Pancreas (tissue), 10 donors: Measurements from ENCODE around the gene DNAJC30. TPM values are rescaled to one million over a fixed set of nuclear protein-coding genes. Genes with fewer than 3 reads are reported as not detected.
"Not testable (repeated sequence)": the region's sequence is repeated elsewhere in the genome, so short reads cannot be mapped to it uniquely, and the experiment has no call there.

Experiments
- ATAC-seq, 4 donors: fragments of 200-7000 bp; cut with Tn5 transposase; one replicate each; pipeline versions ENCODE4 v1.8.0 to v1.9.1; 2020; ENCODE audit warnings: mild to moderate bottlenecking in 4 of 4, moderate library complexity in 4 of 4
- DNase-seq, 6 donors: peaks; one replicate each; pipeline ENCODE4 v3.0.0-alpha.2; 2020
- FAIRE-seq: peaks from 2 replicates; lab custom pipeline; 2012; peaks lifted over from hg19 to GRCh38; lab: Jason Lieb, UNC
- H3K27ac ChIP-seq, 4 donors: fragments of 200-600 bp; sonication (generic); 1 replicate in 3 of 4; 2 replicates in 1 of 4; pipeline versions ENCODE4 v1.5.0 to v1.8.0; 2020
- H3K27me3 ChIP-seq, 4 donors: fragments of 200-600 bp; one replicate each; pipeline ENCODE4 v1.8.0; 2021
- H3K36me3 ChIP-seq, 3 donors: fragments of 200-600 bp; sonication (generic) in 1 of 3; one replicate each; pipeline versions ENCODE4 v1.5.0 to v1.8.0; 2020 to 2021
- H3K4me1 ChIP-seq, 3 donors: fragments of 200-600 bp; one replicate each; pipeline ENCODE4 v1.8.0; 2021
- H3K4me3 ChIP-seq, 4 donors: fragments of 200-600 bp; sonication (generic) in 2 of 4; one replicate each; pipeline versions ENCODE4 v1.5.0 to v1.8.0; 2020 to 2021
- H3K9me3 ChIP-seq, 4 donors: fragments of 200-600 bp; one replicate each; pipeline ENCODE4 v1.8.0; 2021
- WGBS, 2 donors: extraction: QIAGEN DNeasy Blood & Tissue Kit; methylation state at CpG; one replicate each; pipeline ENCODE4 v1.1.7; 2013; 5-methylcytosine and 5-hydroxymethylcytosine counted together
- intact Hi-C, 3 donors: fragments of 100-400 bp; cut with DNase I; formaldehyde crosslinking; loops; one replicate each; pipeline versions ENCODE4 v1.11.1 to v1.14.2; 2022
- polyA plus RNA-seq, 2 donors: library from polyadenylated mRNA; stranded (reverse); fragments of 200-250 nt; gene quantifications; one replicate each; pipeline ENCODE4 v1.2.3, GENCODE V29; 2013
- total RNA-seq, 6 donors: library from RNA; stranded (reverse); fragmentation: NEBNext Ultra II Directional in 4 of 6; extraction: Animal tissue kit (Norgen Biotek cat#: 25700) in 4 of 6; gene quantifications; one replicate each; pipeline versions ENCODE4 v1.2.1 to v1.2.4, GENCODE V29; 2021 to 2023
- TF ChIP-seq, protein P1 (sequence below), 4 donors: fragments of 200-600 bp; sonication (generic) in 3 of 4; IDR thresholded peaks; one replicate each; pipeline versions ENCODE4 v1.5.0 to v1.8.0; 2021; ENCODE audit warnings: antibody characterized with exemption in 4 of 4
- donor health status: healthy with polysubstance abuse.
- donor health status: DM: no; HTN: no; CAD: no; lungs with moderate emphysema.
- donor health status: DM: no; HTN: no; CAD: no.
- donor health status: control.
- donor health status: control.
- donor health status: Bipolar disorder and iron deficiency.
- donor health status: DM: yes; HTN: yes; CAD: no.
- donor health status: DM: no; HTN: no; CAD: no.
- donor health status: DM: no; HTN: no; CAD: no.
- donor health status: DM: yes; HTN: yes; CAD: no.

Gene DNAJC30
- total and polyA plus RNA-seq, 8 donors: 4.1 to 8.2 (median 5.6) TPM

DNA sequence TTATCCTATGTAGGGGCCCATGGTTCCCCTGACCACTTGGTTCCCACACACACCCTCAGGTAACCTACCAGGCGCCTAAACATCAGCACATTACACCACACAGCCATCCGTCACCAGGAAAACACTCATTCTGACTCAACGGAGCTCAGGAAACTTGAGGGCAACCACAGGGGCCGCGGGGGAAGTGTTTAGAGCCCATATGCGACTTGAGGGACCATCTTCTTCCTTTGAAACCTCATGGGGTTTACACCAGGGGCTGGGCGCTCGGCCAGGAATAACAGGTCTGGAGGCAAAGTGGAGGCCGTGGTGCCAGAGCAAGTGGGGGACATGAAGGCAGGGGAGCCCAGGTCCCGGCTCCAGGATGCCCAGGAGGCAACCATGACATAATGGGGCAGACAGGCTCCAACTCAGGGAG is 34.7 kb upstream of the DNAJC30 start:
- Histone ChIP-seq H3K27me3 (no peaks in the 10 kb centered on the region), H3K9me3 (no peaks in the 10 kb centered on the region), H3K4me1 (peaks cover 0 to 11% (median 4%) of the 10 kb centered on the region in 3 donors), H3K36me3 (no peaks in the 10 kb centered on the region), H3K4me3 (peak overlapping the region in 1 of 4 donors; percentile 94), H3K27ac (no peak overlapping the region)
- DNase-seq (no peak), FAIRE-seq (no peak), ATAC-seq (no peak)
- TF ChIP-seq, protein P1, sequence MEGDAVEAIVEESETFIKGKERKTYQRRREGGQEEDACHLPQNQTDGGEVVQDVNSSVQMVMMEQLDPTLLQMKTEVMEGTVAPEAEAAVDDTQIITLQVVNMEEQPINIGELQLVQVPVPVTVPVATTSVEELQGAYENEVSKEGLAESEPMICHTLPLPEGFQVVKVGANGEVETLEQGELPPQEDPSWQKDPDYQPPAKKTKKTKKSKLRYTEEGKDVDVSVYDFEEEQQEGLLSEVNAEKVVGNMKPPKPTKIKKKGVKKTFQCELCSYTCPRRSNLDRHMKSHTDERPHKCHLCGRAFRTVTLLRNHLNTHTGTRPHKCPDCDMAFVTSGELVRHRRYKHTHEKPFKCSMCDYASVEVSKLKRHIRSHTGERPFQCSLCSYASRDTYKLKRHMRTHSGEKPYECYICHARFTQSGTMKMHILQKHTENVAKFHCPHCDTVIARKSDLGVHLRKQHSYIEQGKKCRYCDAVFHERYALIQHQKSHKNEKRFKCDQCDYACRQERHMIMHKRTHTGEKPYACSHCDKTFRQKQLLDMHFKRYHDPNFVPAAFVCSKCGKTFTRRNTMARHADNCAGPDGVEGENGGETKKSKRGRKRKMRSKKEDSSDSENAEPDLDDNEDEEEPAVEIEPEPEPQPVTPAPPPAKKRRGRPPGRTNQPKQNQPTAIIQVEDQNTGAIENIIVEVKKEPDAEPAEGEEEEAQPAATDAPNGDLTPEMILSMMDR (IDR thresholded peaks at IDR 0.05): no peak
- 77 to 81% methylated on average over 10 of the region's 10 CpGs for WGBS, 2 donors
- intact Hi-C loops: no loop called here

DNA sequence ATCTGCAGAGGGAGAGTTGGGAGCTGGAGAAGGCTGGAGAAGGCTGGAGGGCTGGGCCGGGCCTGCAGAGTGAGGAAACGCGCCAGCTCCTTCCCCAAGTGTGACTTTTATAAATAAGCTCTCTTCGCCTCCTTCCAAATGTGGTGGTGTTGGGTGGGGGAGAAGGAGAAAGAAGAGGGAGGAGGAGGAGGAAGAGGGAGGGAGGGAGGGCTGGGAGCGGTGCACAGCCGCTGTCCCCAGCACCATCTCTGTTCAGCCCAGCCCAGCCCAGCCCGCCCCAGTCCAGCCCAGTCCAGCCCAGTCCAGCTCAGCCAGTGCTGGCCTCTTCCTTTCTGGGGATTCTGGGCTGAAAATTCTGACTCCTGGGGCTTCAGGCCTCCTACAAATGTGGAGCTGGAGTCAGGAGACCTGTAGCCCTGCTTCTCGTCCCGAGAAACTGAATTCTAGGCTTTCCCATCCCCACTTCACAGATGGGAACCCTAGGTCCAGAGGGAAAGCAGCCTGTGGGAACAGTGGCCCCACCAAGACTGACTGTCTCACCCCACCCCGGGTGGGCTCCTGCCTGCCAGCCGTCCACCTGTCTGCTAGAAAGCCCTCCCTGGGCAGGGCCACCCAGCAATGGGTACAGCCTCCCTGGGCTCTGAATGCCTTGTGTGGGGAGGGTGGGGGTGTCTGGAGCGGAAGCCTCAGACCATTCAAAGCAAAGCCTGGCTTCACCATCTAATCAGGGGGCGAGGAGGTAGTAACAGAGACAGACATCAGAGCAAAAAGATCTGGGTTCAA is 34.0 kb upstream of the DNAJC30 start:
- FAIRE-seq (no peak), ATAC-seq (no peak), DNase-seq (no peak)
- WGBS, 2 donors: 84 to 87% methylated on average over 13 of the region's 13 CpGs
- intact Hi-C loops: no loop called here
- Histone ChIP-seq H3K27me3 (no peaks in the 10 kb centered on the region), H3K4me1 (peaks cover 0 to 11% (median 4%) of the 10 kb centered on the region in 3 donors), H3K36me3 (no peaks in the 10 kb centered on the region), H3K9me3 (no peaks in the 10 kb centered on the region), H3K4me3 (no peak overlapping the region), H3K27ac (no peak overlapping the region)
- TF ChIP-seq, protein P1 (IDR thresholded peaks at IDR 0.05): no peak

DNA sequence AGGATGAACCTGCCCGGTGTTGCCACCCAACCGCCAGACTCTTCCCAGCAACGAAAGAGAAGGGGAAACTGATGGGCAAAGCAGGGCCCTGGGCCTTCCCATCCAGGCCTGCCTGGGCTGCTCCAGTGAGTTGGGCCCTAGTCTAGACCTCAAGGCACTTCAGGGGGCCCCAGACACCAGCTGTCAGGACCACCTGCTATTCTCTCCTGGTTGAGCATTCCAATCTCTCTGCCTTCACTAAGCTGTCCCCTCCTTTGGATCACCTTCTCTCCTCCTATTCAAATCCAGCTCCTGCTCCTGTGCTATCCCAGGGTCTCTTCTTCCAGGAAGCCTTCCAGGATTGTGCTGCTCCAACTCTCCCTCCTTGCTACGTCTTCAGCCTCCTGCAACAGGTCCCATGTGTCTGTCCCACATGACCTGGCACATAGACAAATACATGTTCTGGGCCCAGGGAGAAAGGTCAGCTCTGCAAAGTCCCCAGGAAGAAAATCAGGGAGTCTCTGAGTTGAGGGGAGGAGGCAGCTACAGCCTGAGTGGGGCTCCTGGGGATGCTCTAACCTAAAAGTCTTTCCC is 33.2 kb upstream of the DNAJC30 start:
- H3K27ac ChIP-seq: no peak overlapping the region
- H3K4me3 ChIP-seq: no peak overlapping the region
- FAIRE-seq (no peak), ATAC-seq (no peak), DNase-seq (no peak)
- no peaks in the 10 kb centered on the region for H3K36me3 ChIP-seq
- intact Hi-C loops: no loop called here
- no peaks in the 10 kb centered on the region for H3K9me3 ChIP-seq
- H3K4me1 ChIP-seq: peaks cover 0 to 4% (median 0%) of the 10 kb centered on the region in 3 donors
- TF ChIP-seq, protein P1 (IDR thresholded peaks at IDR 0.05): no peak
- H3K27me3 ChIP-seq: no peaks in the 10 kb centered on the region
- 63 to 75% methylated on average over 4 of the region's 4 CpGs for WGBS, 2 donors

DNA sequence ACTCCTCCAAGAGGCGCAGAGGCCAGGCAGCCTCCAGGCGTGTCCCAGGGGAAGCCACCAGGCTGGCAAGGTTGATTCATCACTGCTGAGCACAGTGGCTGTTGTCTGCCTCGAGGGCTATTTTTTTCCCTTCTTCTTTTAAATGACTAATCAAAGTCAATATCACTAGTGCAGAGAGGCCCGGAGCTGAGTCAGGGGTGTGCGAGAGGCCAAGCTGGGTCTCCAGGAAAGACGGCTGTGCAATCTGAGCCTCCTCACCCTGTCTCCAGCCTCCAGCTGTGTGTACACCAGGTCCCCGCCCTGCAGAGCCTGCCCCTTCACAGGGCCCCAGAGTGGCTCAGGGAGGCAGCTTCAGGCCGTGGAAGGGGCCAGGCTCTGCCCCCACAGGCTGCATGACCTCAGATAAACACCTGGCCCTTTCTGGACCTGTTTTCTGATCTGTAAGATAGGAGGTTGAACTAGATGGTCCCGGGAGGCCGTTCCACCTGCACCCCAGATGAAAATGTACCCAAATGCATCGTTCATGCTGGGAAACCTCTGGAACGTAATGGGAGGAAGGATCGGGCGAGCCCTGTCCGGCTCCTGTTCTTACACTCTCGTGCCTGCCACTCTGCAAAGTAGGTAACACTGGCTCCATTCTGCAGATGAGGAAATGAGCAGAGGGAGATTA is 32.5 kb upstream of the DNAJC30 start:
- Histone ChIP-seq H3K4me3 (no peak overlapping the region), H3K27ac (no peak overlapping the region), H3K4me1 (no peaks in the 10 kb centered on the region), H3K9me3 (no peaks in the 10 kb centered on the region), H3K36me3 (no peaks in the 10 kb centered on the region), H3K27me3 (no peaks in the 10 kb centered on the region)
- TF ChIP-seq, protein P1 (IDR thresholded peaks at IDR 0.05): no peak
- DNase-seq (no peak), ATAC-seq (peak in 3 of 4 donors; percentile 25 to 74 (median 60)), FAIRE-seq (no peak)
- intact Hi-C loops: no loop called here
- WGBS, 2 donors: 73 to 77% methylated on average over 16 of the region's 16 CpGs

DNA sequence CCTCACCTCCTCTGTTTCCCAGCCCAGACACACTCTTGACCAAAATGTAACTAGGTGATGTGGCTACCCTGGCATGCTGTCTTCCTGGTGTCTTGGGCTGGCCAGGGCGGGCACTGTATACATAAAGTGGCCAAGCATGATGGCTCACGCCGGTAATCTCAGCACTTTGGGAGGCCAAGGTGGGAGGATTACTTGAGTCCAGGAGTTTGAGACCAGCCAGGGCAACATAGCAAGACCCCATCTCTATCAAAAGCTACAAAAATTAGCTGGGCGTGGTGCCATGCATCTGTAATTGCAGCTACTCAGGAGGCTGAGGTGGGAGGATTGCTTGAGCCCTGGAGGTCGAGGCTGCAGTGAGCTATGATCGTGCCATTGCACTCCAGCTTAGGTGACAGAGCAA is 30.1 kb upstream of the DNAJC30 start:
- H3K27ac ChIP-seq, ATAC-seq, intact Hi-C loops, H3K4me3 ChIP-seq, H3K9me3 ChIP-seq, H3K4me1 ChIP-seq, DNase-seq, H3K36me3 ChIP-seq, FAIRE-seq, H3K27me3 ChIP-seq: not testable (repeated sequence)
- 90 to 93% methylated on average over 6 of the region's 6 CpGs for WGBS, 2 donors
